GM12864 (cell line): ENCODE data around the gene HBG2.

Experiments used
- DNase-seq: peaks from one replicate; pipeline ENCODE4 v3.0.0-alpha.2; 2011; ENCODE audit warnings: low read depth
- H3K4me3 ChIP-seq: 2 replicates; pipeline ENCODE4 v1.5.1; 2011; ENCODE audit warnings: mild to moderate bottlenecking, low read depth, low read length, control low read depth
- CTCF ChIP-seq: IDR thresholded peaks from 2 replicates; pipeline ENCODE4 v1.5.1; 2011; ENCODE audit warnings: low read depth, mild to moderate bottlenecking, moderate library complexity, low read length, control low read depth, inconsistent platforms; ENCODE audit errors: missing control alignments

HBG2 gene

GRCh38 chr11:5241458-5241857 lies 13.1 kb downstream of the HBG2 start:
- no peak for DNase-seq
- TF ChIP-seq CTCF = no peak
- no peak overlapping the region for H3K4me3 ChIP-seq

- no peak for TF ChIP-seq CTCF
- no peak overlapping the region for H3K4me3 ChIP-seq
- no peak for DNase-seq
Measured at GRCh38 chr11:5240458-5240857, 14.1 kb downstream of the HBG2 start.

- no peak for TF ChIP-seq CTCF
- no peak for DNase-seq
- H3K4me3 ChIP-seq = no peak overlapping the region
Measured at GRCh38 chr11:5240056-5240455, 14.5 kb downstream of the HBG2 start.

GRCh38 chr11:5239046-5239445 lies 15.5 kb downstream of the HBG2 start:
- DNase-seq = no peak
- no peak for TF ChIP-seq CTCF
- no peak overlapping the region for H3K4me3 ChIP-seq

GRCh38 chr11:5238486-5238885 lies 16.1 kb downstream of the HBG2 start:
- no peak for TF ChIP-seq CTCF
- H3K4me3 ChIP-seq = no peak overlapping the region
- no peak for DNase-seq

GRCh38 chr11:5237420-5237819 lies 17.2 kb downstream of the HBG2 start:
- H3K4me3 ChIP-seq = no peak overlapping the region
- TF ChIP-seq CTCF = no peak
- DNase-seq = no peak

GRCh38 chr11:5235364-5236095 lies 19.1 kb downstream of the HBG2 start:
- no peak for TF ChIP-seq CTCF
- H3K4me3 ChIP-seq = no peak overlapping the region
- DNase-seq = no peak
